Measurements from ENCODE around the gene OVOL3. TPM values are rescaled to one million over a fixed set of nuclear protein-coding genes. Genes with fewer than 3 reads are reported as not detected.

The OVOL3 gene
- total RNA-seq, 2 donors from 2014 or later: not detected

DNA sequence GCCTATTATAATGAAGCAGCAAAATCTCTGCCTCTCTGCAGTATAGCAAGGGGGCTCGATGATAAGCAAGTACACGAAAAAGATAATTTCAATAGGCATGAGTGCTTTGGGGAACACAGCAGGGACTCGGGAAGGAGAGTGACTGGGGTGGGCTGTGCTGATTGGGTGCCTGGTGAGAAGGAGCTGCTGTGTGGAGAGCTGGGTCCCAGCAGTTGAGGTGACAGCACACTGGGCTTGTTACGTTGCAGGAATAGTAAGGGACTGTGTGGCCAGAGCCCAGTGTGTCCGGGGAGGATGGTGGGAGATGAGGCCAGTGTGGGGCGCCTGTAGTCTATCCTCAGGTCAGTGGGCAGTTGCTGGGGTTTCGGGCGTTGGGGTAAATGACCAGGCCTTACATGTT, 38.9 kb upstream of the OVOL3 start:
- no peaks in the 10 kb centered on the region for H3K36me3 ChIP-seq
- intact Hi-C loops (cut with DNase I): no loop called here
- no peaks in the 10 kb centered on the region for H3K27me3 ChIP-seq (replicated peaks; ENCODE audit: insufficient read depth)
- no peak for DNase-seq (ENCODE audit: low spot score)
- no peak overlapping the region for H3K4me3 ChIP-seq
- H3K9me3 ChIP-seq: no peaks in the 10 kb centered on the region
- TF ChIP-seq, protein P1, sequence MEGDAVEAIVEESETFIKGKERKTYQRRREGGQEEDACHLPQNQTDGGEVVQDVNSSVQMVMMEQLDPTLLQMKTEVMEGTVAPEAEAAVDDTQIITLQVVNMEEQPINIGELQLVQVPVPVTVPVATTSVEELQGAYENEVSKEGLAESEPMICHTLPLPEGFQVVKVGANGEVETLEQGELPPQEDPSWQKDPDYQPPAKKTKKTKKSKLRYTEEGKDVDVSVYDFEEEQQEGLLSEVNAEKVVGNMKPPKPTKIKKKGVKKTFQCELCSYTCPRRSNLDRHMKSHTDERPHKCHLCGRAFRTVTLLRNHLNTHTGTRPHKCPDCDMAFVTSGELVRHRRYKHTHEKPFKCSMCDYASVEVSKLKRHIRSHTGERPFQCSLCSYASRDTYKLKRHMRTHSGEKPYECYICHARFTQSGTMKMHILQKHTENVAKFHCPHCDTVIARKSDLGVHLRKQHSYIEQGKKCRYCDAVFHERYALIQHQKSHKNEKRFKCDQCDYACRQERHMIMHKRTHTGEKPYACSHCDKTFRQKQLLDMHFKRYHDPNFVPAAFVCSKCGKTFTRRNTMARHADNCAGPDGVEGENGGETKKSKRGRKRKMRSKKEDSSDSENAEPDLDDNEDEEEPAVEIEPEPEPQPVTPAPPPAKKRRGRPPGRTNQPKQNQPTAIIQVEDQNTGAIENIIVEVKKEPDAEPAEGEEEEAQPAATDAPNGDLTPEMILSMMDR (IDR thresholded peaks at IDR 0.05): no peak
- TF ChIP-seq POLR2A (IDR thresholded peaks at IDR 0.05) (no peak), POLR2AphosphoS5 (IDR thresholded peaks at IDR 0.05) (no peak)
- 93% methylated on average over 8 of the region's 8 CpGs for WGBS
- no peak overlapping the region for H3K27ac ChIP-seq
- no peaks in the 10 kb centered on the region for H3K4me1 ChIP-seq (replicated peaks)

- DNase-seq (ENCODE audit: low spot score): no peak
- no peaks in the 10 kb centered on the region for H3K27me3 ChIP-seq (replicated peaks; ENCODE audit: insufficient read depth)
- intact Hi-C loops (cut with DNase I): no loop called here
- 90% methylated on average over 10 of the region's 10 CpGs for WGBS
- H3K27ac ChIP-seq: no peak overlapping the region
- TF ChIP-seq POLR2A (IDR thresholded peaks at IDR 0.05) (no peak), POLR2AphosphoS5 (IDR thresholded peaks at IDR 0.05) (no peak)
- TF ChIP-seq, protein P1 (IDR thresholded peaks at IDR 0.05): no peak
- no peaks in the 10 kb centered on the region for H3K4me1 ChIP-seq (replicated peaks)
- H3K36me3 ChIP-seq: no peaks in the 10 kb centered on the region
- H3K4me3 ChIP-seq: no peak overlapping the region
- H3K9me3 ChIP-seq: no peaks in the 10 kb centered on the region
Measured at GRCh38 chr19:36073121-36073876, 37.6 kb upstream of the OVOL3 start.

- intact Hi-C loops (cut with DNase I): no loop called here
- no peaks in the 10 kb centered on the region for H3K4me1 ChIP-seq (replicated peaks)
- H3K4me3 ChIP-seq: no peak overlapping the region
- no peaks in the 10 kb centered on the region for H3K36me3 ChIP-seq
- H3K27me3 ChIP-seq (replicated peaks; ENCODE audit: insufficient read depth): no peaks in the 10 kb centered on the region
- H3K27ac ChIP-seq: no peak overlapping the region
- WGBS: 98% methylated on average over 3 of the region's 3 CpGs
- TF ChIP-seq POLR2A (IDR thresholded peaks at IDR 0.05) (no peak), POLR2AphosphoS5 (IDR thresholded peaks at IDR 0.05) (no peak)
- TF ChIP-seq, protein P1 (IDR thresholded peaks at IDR 0.05): no peak
- DNase-seq (ENCODE audit: low spot score): no peak
- no peaks in the 10 kb centered on the region for H3K9me3 ChIP-seq
Measured at GRCh38 chr19:36079389-36079945, 31.5 kb upstream of the OVOL3 start.

GRCh38 chr19:36081385-36081784, 29.6 kb upstream of the OVOL3 start:
- Histone ChIP-seq H3K4me3 (no peak overlapping the region), H3K9me3 (no peaks in the 10 kb centered on the region), H3K27me3 (replicated peaks; ENCODE audit: insufficient read depth) (no peaks in the 10 kb centered on the region), H3K27ac (no peak overlapping the region), H3K4me1 (replicated peaks) (no peaks in the 10 kb centered on the region), H3K36me3 (no peaks in the 10 kb centered on the region)
- intact Hi-C loops (cut with DNase I): no loop called here
- 56% methylated on average over 3 of the region's 3 CpGs for WGBS
- no peak for DNase-seq (ENCODE audit: low spot score)
- TF ChIP-seq, protein P1 (IDR thresholded peaks at IDR 0.05): no peak
- TF ChIP-seq POLR2A (IDR thresholded peaks at IDR 0.05) (no peak), POLR2AphosphoS5 (IDR thresholded peaks at IDR 0.05) (no peak)

- TF ChIP-seq POLR2AphosphoS5 (IDR thresholded peaks at IDR 0.05) (no peak), POLR2A (IDR thresholded peaks at IDR 0.05) (no peak)
- TF ChIP-seq, protein P1 (IDR thresholded peaks at IDR 0.05): no peak
- Histone ChIP-seq H3K27me3 (replicated peaks; ENCODE audit: insufficient read depth) (no peaks in the 10 kb centered on the region), H3K36me3 (no peaks in the 10 kb centered on the region), H3K4me1 (replicated peaks) (no peaks in the 10 kb centered on the region), H3K27ac (no peak overlapping the region), H3K4me3 (no peak overlapping the region), H3K9me3 (no peaks in the 10 kb centered on the region)
- no peak for DNase-seq (ENCODE audit: low spot score)
- WGBS: 94% methylated on average over 7 of the region's 7 CpGs
- intact Hi-C loops (cut with DNase I): no loop called here
Measured at GRCh38 chr19:36081894-36082293, 29.0 kb upstream of the OVOL3 start.

All from prostate gland (tissue), 2 donors.